Measurements from ENCODE around the gene CEP131.

CEP131 gene

GRCh38 chr17:81197409-81197795 is 25.4 kb downstream of the CEP131 start:
- no peak for DNase-seq

- DNase-seq = no peak
These were observed 26.0 kb downstream of the CEP131 start for GRCh38 chr17:81196505-81197408.

GRCh38 chr17:81195941-81196495 is 26.7 kb downstream of the CEP131 start:
- no peak for DNase-seq

GRCh38 chr17:81194941-81195901 is 27.5 kb downstream of the CEP131 start:
- DNase-seq = no peak

GRCh38 chr17:81194225-81194760 is 28.5 kb downstream of the CEP131 start:
- no peak for DNase-seq

GRCh38 chr17:81193470-81194224 is 29.1 kb downstream of the CEP131 start:
- no peak for DNase-seq

GRCh38 chr17:81193051-81193410 is 29.7 kb downstream of the CEP131 start:
- DNase-seq = no peak

- no peak for DNase-seq
These were observed 30.2 kb downstream of the CEP131 start for GRCh38 chr17:81192386-81193050.

GRCh38 chr17:81191646-81192045 is 31.1 kb downstream of the CEP131 start:
- DNase-seq = no peak

- no peak for DNase-seq
These were observed 31.6 kb downstream of the CEP131 start for GRCh38 chr17:81191116-81191515.

GRCh38 chr17:81190591-81190990 is 32.2 kb downstream of the CEP131 start:
- DNase-seq = no peak

- DNase-seq = no peak
These were observed 32.9 kb downstream of the CEP131 start for GRCh38 chr17:81189670-81190530.

GRCh38 chr17:81189016-81189415 is 33.7 kb downstream of the CEP131 start:
- no peak for DNase-seq

- no peak for DNase-seq
These were observed 34.3 kb downstream of the CEP131 start for GRCh38 chr17:81188491-81188840.

GRCh38 chr17:81187586-81188490 is 34.9 kb downstream of the CEP131 start:
- no peak for DNase-seq

GRCh38 chr17:81187120-81187519 is 35.6 kb downstream of the CEP131 start:
- DNase-seq = no peak

GRCh38 chr17:81186203-81186602 is 36.6 kb downstream of the CEP131 start:
- no peak for DNase-seq

GRCh38 chr17:81184555-81184954 is 38.2 kb downstream of the CEP131 start:
- DNase-seq = no peak

GRCh38 chr17:81183807-81184206 is 39.0 kb downstream of the CEP131 start:
- no peak for DNase-seq

GRCh38 chr17:81183316-81183715 is 39.4 kb downstream of the CEP131 start:
- no peak for DNase-seq
